ENCODE measurements around the gene CD99L2.

The CD99L2 gene

DNA sequence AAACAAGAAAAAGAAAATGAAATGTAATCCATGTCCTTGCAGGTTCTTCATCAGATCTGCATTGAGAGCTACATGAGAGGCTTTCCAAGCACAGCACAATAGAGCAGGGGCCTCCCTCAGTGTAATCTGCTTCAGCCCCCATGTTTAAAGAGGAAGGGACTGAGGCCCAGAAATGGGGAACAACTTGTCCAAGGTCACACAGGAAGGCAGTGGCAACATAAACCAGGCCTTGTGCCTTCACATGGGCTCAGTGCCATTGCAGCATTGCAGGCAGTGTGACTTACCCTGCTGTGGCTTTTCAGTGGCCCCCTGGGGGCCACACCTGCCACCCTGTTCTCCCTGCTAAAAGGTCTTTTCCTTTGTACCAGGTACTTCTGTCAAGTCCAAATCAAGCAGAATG, 20.9 kb upstream of the CD99L2 start:
- CTCF ChIA-PET, result no interaction called here

DNA sequence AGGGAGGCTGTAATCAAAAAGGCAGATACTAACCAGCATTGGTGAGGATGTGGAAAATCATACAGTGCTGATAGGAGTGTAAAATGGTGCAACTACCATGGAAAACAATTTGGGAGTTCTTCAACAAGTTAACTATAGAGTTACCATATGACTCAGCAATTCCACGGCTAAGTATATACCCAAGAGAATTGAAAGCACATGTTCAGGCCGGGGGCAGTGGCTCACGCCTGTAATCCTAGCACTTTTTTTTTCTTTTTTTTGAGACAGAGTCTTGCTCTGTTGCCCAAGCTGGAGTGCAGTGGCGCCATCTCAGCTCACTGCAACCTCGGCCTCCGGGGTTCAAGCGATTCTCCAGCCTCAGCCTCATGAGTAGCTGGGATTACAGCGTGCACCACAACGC, 15.0 kb upstream of the CD99L2 start:
- ChIA-PET CTCF (no interaction called here), POLR2A (interaction anchor here (0.6 kb wide), 1 partner anchor 12 kb away, joined by 5 read pairs; no protein-coding TSS in a partner anchor)
- TF ChIP-seq, protein P1, sequence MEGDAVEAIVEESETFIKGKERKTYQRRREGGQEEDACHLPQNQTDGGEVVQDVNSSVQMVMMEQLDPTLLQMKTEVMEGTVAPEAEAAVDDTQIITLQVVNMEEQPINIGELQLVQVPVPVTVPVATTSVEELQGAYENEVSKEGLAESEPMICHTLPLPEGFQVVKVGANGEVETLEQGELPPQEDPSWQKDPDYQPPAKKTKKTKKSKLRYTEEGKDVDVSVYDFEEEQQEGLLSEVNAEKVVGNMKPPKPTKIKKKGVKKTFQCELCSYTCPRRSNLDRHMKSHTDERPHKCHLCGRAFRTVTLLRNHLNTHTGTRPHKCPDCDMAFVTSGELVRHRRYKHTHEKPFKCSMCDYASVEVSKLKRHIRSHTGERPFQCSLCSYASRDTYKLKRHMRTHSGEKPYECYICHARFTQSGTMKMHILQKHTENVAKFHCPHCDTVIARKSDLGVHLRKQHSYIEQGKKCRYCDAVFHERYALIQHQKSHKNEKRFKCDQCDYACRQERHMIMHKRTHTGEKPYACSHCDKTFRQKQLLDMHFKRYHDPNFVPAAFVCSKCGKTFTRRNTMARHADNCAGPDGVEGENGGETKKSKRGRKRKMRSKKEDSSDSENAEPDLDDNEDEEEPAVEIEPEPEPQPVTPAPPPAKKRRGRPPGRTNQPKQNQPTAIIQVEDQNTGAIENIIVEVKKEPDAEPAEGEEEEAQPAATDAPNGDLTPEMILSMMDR (IDR thresholded peaks at IDR 0.05; ENCODE audit: insufficient read depth, low read length, missing control alignments), result no peak
- no peak for DNase-seq (ENCODE audit: low read depth, low spot score)
- H3K4me3 ChIP-seq (ENCODE audit: low read depth, low read length), result no peak overlapping the region

More for the DNA sequence above, 20.9 kb upstream of the CD99L2 start:
- no peak overlapping the region for H3K4me3 ChIP-seq (ENCODE audit: low read depth, low read length)
- POLR2A ChIA-PET, result no interaction called here
- DNase-seq (ENCODE audit: low read depth, low spot score), result no peak
- TF ChIP-seq, protein P1 (IDR thresholded peaks at IDR 0.05; ENCODE audit: insufficient read depth, low read length, missing control alignments), result no peak

DNA sequence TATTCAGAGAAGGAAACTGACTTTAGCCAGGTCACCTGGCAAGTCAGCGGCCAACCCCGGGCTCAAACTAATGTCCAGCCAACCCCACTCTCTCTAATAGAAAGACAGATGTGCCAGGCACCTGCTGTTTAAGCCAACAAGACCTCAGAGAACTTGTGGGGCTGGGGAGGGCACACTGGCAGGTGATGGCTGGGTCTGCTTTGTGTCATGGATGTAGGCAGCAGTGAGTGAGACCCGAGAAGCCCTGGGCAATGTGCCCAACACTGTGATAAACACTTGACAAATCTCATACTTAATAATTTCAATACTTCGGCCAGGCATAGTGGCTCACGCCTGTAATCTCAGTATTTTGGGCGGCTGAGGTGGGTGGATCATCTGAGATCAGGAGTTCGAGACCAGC, 9.0 kb upstream of the CD99L2 start:
- CTCF ChIA-PET, result no interaction called here
- H3K4me3 ChIP-seq (ENCODE audit: low read depth, low read length), result no peak overlapping the region
- POLR2A ChIA-PET, result no interaction called here
- TF ChIP-seq, protein P1 (IDR thresholded peaks at IDR 0.05; ENCODE audit: insufficient read depth, low read length, missing control alignments), result no peak
- DNase-seq (ENCODE audit: low read depth, low spot score), result no peak

DNA sequence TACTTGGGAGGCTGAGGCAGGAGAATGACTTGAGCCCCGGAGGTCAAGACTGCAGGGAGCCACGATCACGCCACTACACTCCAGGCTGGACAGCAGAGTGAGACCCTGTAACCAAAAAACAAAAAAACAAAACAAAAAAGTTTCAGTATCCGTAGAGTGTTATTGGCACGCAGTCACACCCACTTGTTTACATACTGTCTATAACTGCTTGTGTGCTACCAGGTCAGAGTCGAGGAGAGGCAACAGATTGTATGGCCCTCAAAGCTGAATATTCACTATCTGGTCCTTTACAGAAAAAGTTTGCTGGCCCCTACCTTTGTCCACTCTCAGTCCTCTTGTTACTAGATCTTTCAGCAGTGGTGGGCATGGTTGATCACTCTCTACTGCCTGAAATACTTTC, 8.2 kb upstream of the CD99L2 start:
- ChIA-PET POLR2A (no interaction called here), CTCF (no interaction called here)
- TF ChIP-seq, protein P1 (IDR thresholded peaks at IDR 0.05; ENCODE audit: insufficient read depth, low read length, missing control alignments), result no peak
- no peak overlapping the region for H3K4me3 ChIP-seq (ENCODE audit: low read depth, low read length)
- no peak for DNase-seq (ENCODE audit: low read depth, low spot score)

DNA sequence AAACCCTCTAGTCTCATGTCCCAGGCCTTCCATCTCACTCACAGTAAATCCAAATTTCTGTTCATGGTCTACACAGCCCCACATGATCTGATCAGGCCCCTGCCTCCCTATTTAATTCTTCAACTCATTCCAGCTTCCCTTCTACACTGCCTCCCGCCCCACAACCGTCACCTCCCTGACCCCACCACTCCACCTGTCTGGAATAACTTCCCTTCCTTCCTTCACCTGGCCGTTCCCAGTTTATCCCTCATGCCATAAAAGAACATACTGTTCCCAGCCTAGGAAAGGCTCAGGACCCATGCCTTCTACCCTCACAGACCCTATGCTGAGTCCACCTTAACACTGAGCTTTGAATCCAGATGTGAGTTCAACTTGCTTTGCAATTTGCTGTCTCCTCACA, 6.8 kb upstream of the CD99L2 start:
- TF ChIP-seq, protein P1 (IDR thresholded peaks at IDR 0.05; ENCODE audit: insufficient read depth, low read length, missing control alignments), result no peak
- CTCF ChIA-PET, result no interaction called here
- no peak overlapping the region for H3K4me3 ChIP-seq (ENCODE audit: low read depth, low read length)
- POLR2A ChIA-PET, result no interaction called here
- no peak for DNase-seq (ENCODE audit: low read depth, low spot score)

DNA sequence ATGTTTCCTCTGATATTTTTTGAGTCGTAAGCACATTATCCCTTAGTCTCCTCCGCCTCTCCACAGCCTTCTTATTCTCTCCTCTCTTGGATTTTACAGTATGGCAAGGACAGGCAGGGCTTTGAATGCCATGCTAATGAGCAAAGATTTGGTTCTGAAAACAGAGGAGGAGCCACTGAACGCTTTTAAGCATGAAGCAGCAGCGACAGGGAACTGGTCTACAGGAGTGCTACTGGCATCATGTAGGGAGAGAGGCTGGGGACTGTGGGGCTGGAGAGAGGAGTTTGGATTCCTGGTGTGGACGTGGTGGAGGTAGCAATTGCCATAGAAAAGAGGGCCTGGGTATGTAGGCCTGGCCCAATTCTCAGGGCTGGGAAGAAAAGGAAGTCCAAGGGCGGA, 4.6 kb upstream of the CD99L2 start:
- POLR2A ChIA-PET, result no interaction called here
- H3K4me3 ChIP-seq (ENCODE audit: low read depth, low read length), result no peak overlapping the region
- DNase-seq (ENCODE audit: low read depth, low spot score), result no peak
- TF ChIP-seq, protein P1 (IDR thresholded peaks at IDR 0.05; ENCODE audit: insufficient read depth, low read length, missing control alignments), result no peak
- CTCF ChIA-PET, result no interaction called here
